Vagina (tissue), 2 donors: Measurements from ENCODE around the gene ATP11A.

ENCODE experiments used
- POLR2A ChIP-seq, 2 donors: fragments of 450-650 bp; IDR thresholded peaks; one replicate each; pipeline ENCODE4 v1.6.1; 2017; ENCODE audit warnings: antibody characterized with exemption in 2 of 2, mild to moderate bottlenecking in 2 of 2, moderate library complexity in 2 of 2
- TF ChIP-seq, protein P1 (sequence below), 3 experiments: fragments of 450-650 bp in 2 of 3; fragments of 200-600 bp in 1 of 3; sonication (generic) in 1 of 3; IDR thresholded peaks; one replicate each; pipeline ENCODE4 v1.5.1; 2017 to 2019; ENCODE audit warnings: antibody characterized with exemption in 3 of 3, mild to moderate bottlenecking in 2 of 3, moderate library complexity in 2 of 3

- TF ChIP-seq, protein P1, sequence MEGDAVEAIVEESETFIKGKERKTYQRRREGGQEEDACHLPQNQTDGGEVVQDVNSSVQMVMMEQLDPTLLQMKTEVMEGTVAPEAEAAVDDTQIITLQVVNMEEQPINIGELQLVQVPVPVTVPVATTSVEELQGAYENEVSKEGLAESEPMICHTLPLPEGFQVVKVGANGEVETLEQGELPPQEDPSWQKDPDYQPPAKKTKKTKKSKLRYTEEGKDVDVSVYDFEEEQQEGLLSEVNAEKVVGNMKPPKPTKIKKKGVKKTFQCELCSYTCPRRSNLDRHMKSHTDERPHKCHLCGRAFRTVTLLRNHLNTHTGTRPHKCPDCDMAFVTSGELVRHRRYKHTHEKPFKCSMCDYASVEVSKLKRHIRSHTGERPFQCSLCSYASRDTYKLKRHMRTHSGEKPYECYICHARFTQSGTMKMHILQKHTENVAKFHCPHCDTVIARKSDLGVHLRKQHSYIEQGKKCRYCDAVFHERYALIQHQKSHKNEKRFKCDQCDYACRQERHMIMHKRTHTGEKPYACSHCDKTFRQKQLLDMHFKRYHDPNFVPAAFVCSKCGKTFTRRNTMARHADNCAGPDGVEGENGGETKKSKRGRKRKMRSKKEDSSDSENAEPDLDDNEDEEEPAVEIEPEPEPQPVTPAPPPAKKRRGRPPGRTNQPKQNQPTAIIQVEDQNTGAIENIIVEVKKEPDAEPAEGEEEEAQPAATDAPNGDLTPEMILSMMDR (IDR thresholded peaks at IDR 0.05) = no peak
- TF ChIP-seq POLR2A (IDR thresholded peaks at IDR 0.05) = no peak
Observed at GRCh38 chr13:112905619-112905989, 215.8 kb downstream of the ATP11A start.
